Spinal cord (tissue), 10 donors: ENCODE results near the gene DAND5. TPM values are rescaled to one million over a fixed set of nuclear protein-coding genes. Genes with fewer than 3 reads are reported as not detected.

Source experiments
- DNase-seq, 6 donors: peaks; one replicate each; pipeline versions ENCODE4 v3.0.0 to v3.0.0-alpha.2; 2013 to 2015; ENCODE audit warnings: low spot score in 6 of 6, low read depth in 4 of 6
- H3K27ac ChIP-seq: one replicate; pipeline ENCODE4 v1.5.1; 2013; ENCODE audit warnings: low read depth, low read length, control low read depth
- H3K27me3 ChIP-seq: one replicate; pipeline ENCODE4 v1.6.1; 2013; ENCODE audit warnings: low read length; ENCODE audit not compliant: control insufficient read depth, insufficient read depth
- H3K36me3 ChIP-seq: one replicate; pipeline ENCODE4 v1.6.1; 2013; ENCODE audit warnings: low read length; ENCODE audit not compliant: control insufficient read depth, insufficient read depth
- H3K4me1 ChIP-seq: one replicate; pipeline ENCODE4 v1.6.1; 2013; ENCODE audit warnings: low read length; ENCODE audit not compliant: control insufficient read depth, insufficient read depth
- H3K4me3 ChIP-seq: one replicate; pipeline ENCODE4 v1.5.1; 2013; ENCODE audit warnings: low read depth, low read length, control low read depth
- H3K9me3 ChIP-seq: one replicate; pipeline ENCODE4 v1.6.1; 2013; ENCODE audit warnings: low read length; ENCODE audit not compliant: control insufficient read depth, insufficient read depth
- WGBS: methylation state at CpG from one replicate; pipeline ENCODE4 v1.1.5; 2013; ENCODE audit warnings: missing lambda C conversion rate; ENCODE audit not compliant: insufficient coverage; 5-methylcytosine and 5-hydroxymethylcytosine counted together
- polyA plus RNA-seq, 2 donors: library from polyadenylated mRNA; unstranded; fragments of 120-200 nt; gene quantifications; one replicate each; pipeline ENCODE4 v1.2.1, GENCODE V29; 2013; ENCODE audit not compliant: insufficient read length in 2 of 2
- total RNA-seq, 2 donors: library from RNA; depleted of rRNA in 1 of 2; stranded (reverse); fragments of 120-200 nt in 1 of 2; fragments of >200 nt in 1 of 2; gene quantifications; one replicate each; pipeline versions ENCODE4 v1.2.3 to v1.2.4, GENCODE V29; 2013 to 2014
- donor health status: healthy.

The DAND5 gene
- total and polyA plus RNA-seq, 4 donors: 0.28 to 0.49 (median 0.44) TPM; not detected in 1

DNA sequence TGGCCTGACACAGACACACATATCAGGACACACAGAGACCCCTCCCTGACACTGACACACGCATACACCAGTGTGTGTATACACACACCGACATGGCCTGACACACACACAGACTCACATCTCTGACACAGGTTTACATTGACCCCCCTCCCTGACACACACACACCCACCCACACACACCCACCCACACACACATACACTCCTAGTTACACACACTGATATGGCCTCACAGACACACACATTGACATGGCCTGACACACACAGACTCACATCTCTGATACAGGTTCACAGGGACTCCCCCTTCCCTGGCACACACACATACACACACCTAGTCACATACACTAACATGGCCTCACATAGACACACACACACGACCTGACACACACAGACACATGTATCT, 21.5 kb downstream of the DAND5 start:
- Histone ChIP-seq H3K27me3 (no peaks in the 10 kb centered on the region), H3K4me3 (no peak overlapping the region), H3K9me3 (no peaks in the 10 kb centered on the region), H3K4me1 (peaks cover 19% of the 10 kb centered on the region), H3K27ac (no peak overlapping the region), H3K36me3 (no peaks in the 10 kb centered on the region)
- 77% methylated on average over 3 of the region's 3 CpGs for WGBS
- no peak for DNase-seq

DNA sequence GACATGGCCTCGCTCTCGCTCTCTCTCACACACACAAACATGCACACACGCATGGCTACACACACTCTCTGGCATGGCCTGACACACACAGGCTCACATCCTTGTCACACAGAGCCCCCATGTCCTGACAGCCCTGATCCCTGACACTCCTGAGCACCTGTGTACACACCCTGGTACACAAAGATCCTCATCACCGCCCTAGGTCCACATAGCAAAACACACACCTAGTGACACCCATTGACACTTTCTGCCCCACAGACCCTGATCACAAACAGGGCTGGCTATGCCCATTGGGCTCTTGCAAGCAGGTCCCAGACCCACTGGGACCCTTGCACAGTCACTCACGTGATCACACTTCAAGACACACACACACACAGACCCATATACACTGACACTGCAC, 21.9 kb downstream of the DAND5 start:
- WGBS: 90% methylated on average over 5 of the region's 5 CpGs
- no peak for DNase-seq
- no peak overlapping the region for H3K27ac ChIP-seq
- no peaks in the 10 kb centered on the region for H3K36me3 ChIP-seq
- H3K4me1 ChIP-seq: peaks cover 18% of the 10 kb centered on the region
- H3K27me3 ChIP-seq: no peaks in the 10 kb centered on the region
- no peak overlapping the region for H3K4me3 ChIP-seq
- H3K9me3 ChIP-seq: no peaks in the 10 kb centered on the region

DNA sequence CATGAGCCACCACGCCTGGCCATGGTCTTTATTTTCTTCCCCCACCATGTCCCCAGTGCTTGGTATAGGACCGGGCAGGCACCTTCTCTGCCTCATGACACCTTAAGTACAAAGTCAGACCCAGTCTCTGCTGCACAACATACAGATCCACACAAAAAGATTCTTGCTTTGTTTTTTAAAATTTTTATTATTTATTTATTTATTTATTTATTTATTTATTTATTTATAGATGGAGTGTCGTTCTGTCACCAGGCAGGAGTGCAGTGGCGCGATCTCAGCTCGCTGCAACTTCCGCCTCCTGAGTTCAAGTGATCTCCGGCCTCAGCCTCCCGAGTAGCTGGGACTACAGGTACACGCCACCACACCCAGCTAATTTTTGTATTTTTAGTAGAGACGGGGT, 23.4 kb downstream of the DAND5 start:
- no peak overlapping the region for H3K4me3 ChIP-seq
- H3K4me1 ChIP-seq: peaks cover 24% of the 10 kb centered on the region
- 91% methylated on average over 2 of the region's 11 CpGs for WGBS
- H3K27ac ChIP-seq: no peak overlapping the region
- DNase-seq: no peak
- H3K9me3 ChIP-seq: no peaks in the 10 kb centered on the region
- peaks cover 12% of the 10 kb centered on the region for H3K36me3 ChIP-seq
- peaks cover 3% of the 10 kb centered on the region for H3K27me3 ChIP-seq

DNA sequence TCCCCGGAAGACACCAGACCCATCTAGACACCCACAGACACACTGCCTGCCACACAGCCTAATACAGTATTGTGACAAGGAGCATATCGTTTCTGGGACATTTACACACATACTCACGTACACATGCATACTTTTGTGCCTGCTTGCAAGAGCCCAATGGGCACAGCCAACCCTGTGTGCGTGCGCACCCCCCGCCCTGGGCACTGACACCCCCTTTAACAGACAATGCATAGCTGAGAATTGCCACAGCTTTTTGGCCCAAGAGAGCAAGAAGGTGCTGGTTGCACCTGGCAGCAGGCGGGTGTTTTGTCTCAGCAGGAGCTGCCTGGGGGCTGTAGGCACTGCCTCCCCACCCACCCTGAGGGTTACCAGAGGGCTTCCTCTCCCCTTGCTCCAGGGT, 24.2 kb downstream of the DAND5 start:
- no peak overlapping the region for H3K27ac ChIP-seq
- H3K36me3 ChIP-seq: peaks cover 16% of the 10 kb centered on the region
- no peak for DNase-seq
- H3K9me3 ChIP-seq: no peaks in the 10 kb centered on the region
- H3K4me1 ChIP-seq: peaks cover 29% of the 10 kb centered on the region
- WGBS: 78% methylated on average over 6 of the region's 7 CpGs
- no peak overlapping the region for H3K4me3 ChIP-seq
- H3K27me3 ChIP-seq: peaks cover 3% of the 10 kb centered on the region

DNA sequence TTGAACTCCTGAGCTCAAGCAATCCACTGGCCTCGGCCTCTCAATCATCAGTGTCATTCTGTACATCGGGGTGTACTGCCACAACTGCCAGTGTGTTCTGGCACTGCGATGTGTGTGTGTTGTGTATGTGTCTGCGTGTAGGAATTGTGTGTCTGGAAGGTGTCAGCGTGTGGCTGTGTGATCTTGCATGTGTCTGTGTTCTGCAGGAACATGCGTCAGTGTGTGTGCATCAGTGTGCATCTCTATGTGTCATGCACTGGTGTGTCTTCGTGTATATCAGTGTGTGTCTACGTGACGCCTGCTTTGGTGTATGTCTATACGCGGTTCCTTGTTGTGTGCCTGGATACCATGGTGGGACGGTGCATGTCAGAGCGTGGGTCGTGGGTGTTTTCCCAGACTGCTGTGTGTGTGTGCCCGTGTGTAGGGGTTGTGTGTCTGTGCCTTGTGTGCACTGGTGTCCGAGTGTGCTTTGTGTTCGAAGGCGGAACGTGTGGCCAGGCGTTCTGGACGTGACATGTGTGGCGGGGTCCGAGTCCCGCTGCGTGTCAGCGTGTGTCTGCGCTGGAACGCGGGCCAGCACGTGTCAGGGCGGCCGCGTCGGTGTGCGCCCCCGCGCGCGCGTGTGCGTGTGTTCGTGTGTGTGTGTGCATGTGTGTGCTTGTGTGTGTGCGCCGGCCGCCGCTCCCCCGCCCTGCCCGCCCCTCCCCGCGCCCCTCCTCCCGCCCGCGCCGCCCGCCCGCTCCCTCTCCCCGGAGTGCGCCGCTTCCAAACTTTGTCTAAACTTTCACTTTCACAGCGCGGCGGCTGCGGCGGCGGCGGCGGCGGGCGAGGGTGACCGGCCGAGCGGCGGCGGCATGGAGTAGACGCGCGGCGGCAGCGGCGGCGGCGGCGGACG, 25.6 kb downstream of the DAND5 start, which contains the start of gene NFIX:
Gene NFIX, plus strand, starts transcription at position 775 of the 895 bp plus-strand sequence. CDS start 363 bp downstream, outside the sequence.
- H3K27ac ChIP-seq: peak within 1 kb of the TSS; percentile 82
- WGBS: 16% methylated on average over 54 of the region's 84 CpGs
- H3K36me3 ChIP-seq: peaks cover 28% of the 10 kb centered on the region
- DNase-seq: peak in 2 of 6 donors; percentile 74 to 85
- H3K9me3 ChIP-seq: no peaks in the 10 kb centered on the region
- H3K4me1 ChIP-seq: peaks cover 42% of the 10 kb centered on the region
- H3K27me3 ChIP-seq: peaks cover 3% of the 10 kb centered on the region
- H3K4me3 ChIP-seq: peak within 1 kb of the TSS; percentile 74

DNA sequence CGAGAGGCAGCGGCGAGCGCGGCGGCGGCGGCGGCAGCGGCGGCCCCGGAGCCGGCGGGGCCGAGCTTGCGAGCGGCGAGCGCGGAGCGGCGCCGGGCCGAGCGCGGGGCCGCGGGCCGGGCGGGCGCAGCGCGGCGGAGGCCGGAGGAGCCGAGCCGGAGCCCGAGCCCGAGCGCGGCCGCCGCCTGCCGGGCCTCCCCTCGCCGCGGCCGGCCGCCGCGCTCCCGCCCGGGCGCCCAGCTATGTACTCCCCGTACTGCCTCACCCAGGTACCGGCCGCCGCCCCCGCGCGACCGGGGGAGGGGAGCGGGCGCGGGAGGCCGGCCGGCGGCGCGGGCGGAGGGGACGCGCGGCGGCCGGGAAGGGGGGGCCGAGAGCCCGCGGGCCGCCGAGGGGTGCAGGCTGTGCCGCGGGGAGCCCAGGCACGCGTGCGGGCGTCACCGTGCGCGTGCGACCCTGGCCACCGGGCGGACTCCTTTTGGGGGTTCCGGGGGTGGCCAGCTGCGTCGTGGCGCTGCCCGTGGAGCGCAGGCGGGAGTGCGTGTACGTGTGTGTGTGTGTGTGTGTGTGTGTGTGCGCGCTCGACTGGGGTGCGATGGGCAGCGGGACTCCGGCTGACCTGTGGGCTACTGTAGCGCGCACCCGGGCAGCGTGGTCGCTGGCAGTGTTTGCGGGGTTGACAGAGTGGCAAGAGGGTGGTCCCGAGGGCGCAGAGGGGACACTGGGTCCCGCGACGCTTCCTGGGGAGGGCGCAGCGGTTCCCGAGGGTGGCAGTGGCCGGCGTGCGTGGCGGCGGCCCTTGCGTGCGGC, 26.4 kb downstream of the DAND5 start:
- Histone ChIP-seq H3K9me3 (no peaks in the 10 kb centered on the region), H3K4me3 (peak overlapping the region; percentile 74), H3K27ac (peak overlapping the region; percentile 82), H3K36me3 (peaks cover 31% of the 10 kb centered on the region), H3K4me1 (peaks cover 51% of the 10 kb centered on the region), H3K27me3 (peaks cover 3% of the 10 kb centered on the region)
- peak in 1 of 6 donors; percentile 63 for DNase-seq
- under 1% methylated on average over 127 of the region's 129 CpGs for WGBS

DNA sequence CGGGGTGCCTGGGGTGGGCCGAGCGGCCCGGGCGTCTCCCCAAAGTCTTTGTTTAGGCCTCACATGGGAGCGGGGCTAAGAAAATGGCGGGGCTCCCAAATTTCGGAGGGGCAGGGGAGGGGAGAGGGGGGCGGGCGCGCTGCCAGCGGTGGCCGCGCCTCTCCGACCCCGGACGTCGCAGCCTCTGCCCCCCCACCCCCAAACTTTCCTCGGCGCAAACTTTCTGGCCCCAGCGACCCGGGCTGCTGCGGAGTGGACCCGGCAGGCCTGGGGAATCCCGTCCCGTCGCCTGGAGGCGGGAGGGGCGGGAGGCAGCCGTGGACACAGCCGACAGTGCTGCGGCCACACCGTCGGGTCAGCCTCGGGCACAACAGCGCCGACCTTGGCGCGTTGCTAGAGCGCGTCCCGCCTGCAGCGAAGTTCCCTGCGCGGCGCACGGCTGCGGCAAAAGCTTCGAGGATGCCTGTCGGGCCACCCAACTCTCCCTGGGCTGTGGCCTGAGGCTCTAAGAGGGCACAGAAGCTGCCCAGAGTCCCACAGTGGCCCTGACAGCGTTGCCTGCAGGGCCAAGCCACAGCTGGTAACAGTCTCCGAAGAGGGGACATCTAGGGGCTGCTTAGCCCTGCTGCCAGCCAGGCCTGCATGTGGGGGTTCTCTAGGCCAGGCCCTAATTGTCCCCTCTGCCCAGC, 27.2 kb downstream of the DAND5 start:
- Histone ChIP-seq H3K4me1 (peaks cover 58% of the 10 kb centered on the region), H3K27me3 (peaks cover 3% of the 10 kb centered on the region), H3K36me3 (peaks cover 36% of the 10 kb centered on the region), H3K27ac (peak overlapping the region; percentile 82), H3K9me3 (no peaks in the 10 kb centered on the region), H3K4me3 (peak overlapping the region; percentile 74)
- DNase-seq: peak in 1 of 6 donors; percentile 66
- 4% methylated on average over 52 of the region's 52 CpGs for WGBS

DNA sequence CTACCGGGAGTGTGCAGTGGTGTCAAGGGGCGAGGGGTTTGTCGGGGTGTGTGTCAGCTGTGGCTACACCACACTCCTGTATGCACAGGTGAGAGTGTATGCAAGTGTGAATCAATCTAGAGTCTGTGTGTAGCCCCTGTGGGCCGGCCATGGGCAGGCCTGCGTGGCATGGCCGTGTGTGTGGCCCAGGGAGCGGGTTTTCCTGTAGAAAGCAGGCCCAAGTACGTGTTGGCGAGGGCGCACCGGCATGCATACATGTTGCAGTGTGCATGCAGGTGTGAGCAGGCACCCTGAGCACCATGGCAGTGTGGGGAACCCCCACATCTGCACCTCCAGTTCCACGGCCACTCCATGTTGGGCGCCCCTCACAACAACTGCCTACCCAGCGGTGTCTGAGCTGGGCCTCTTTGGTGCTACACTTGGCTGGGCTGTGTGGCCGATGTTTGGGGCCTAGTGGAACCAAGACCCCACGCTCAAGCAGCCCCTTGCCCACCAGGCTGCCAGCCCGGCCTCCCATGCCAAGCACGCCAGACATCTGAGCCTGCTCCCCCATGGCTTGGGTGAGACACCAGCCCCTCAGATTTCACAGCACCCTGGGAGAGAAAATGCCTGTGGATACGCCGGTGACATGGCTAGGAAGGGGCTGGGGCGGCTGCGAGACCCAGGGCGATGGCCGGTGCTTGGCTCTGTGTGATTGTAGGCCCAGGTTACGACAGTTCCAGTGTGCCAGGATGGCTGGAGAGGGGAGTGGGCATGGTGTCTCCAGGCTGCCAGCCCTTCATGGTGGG, 28.0 kb downstream of the DAND5 start:
- Histone ChIP-seq H3K27ac (peak overlapping the region; percentile 82), H3K4me3 (peak overlapping the region; percentile 74), H3K27me3 (peaks cover 5% of the 10 kb centered on the region), H3K4me1 (peaks cover 66% of the 10 kb centered on the region), H3K9me3 (no peaks in the 10 kb centered on the region), H3K36me3 (peaks cover 36% of the 10 kb centered on the region)
- WGBS: 66% methylated on average over 23 of the region's 25 CpGs
- DNase-seq: peak in 1 of 6 donors; percentile 64
